ENCODE results near the gene NNMT. TPM values are rescaled to one million over a fixed set of nuclear protein-coding genes. Genes with fewer than 3 reads are reported as not detected.

Gene NNMT
- 188 and 288 TPM in 2 replicates for total RNA-seq

GRCh38 chr11:114295676-114296604, at the start of gene NNMT:
TSS of gene NNMT (plus strand) at chr11:114296399. CDS start at chr11:114296557, 158 bp downstream.

Other genes starting within 250 kb of the NNMT start
- 27.5 and 30.0 TPM in 2 replicates for gene ZBTB16, start 236.7 kb upstream of the NNMT start, total RNA-seq
- 3.2 and 3.8 TPM in 2 replicates for gene C11orf71, start 104.1 kb downstream of the NNMT start, total RNA-seq
- gene RBM7, start 104.3 kb downstream of the NNMT start, total RNA-seq = 29.5 and 72.8 TPM in 2 replicates
- gene REXO2, start 143.1 kb downstream of the NNMT start, total RNA-seq = 97.5 and 140 TPM in 2 replicates